OCI-M2 (cell line): ENCODE measurements around the gene UBTF.
A peak's percentile ranks its signal among the peaks of the same experiment; 100 is the strongest.

Source experiments
- DNase-seq: peaks from one replicate; lab custom pipeline; 2025; ENCODE audit not compliant: unreplicated experiment; lab: John Stamatoyannopoulos, UW

Gene UBTF

GRCh38 chr17:44197980-44198720 lies 21.3 kb downstream of the UBTF start:
- no peak for DNase-seq

- no peak for DNase-seq
Measured at GRCh38 chr17:44197107-44197506, 22.4 kb downstream of the UBTF start.

- DNase-seq, result no peak
Measured at GRCh38 chr17:44193326-44194084, 26.0 kb downstream of the UBTF start.

GRCh38 chr17:44192750-44193149 lies 26.7 kb downstream of the UBTF start:
- no peak for DNase-seq

DNA sequence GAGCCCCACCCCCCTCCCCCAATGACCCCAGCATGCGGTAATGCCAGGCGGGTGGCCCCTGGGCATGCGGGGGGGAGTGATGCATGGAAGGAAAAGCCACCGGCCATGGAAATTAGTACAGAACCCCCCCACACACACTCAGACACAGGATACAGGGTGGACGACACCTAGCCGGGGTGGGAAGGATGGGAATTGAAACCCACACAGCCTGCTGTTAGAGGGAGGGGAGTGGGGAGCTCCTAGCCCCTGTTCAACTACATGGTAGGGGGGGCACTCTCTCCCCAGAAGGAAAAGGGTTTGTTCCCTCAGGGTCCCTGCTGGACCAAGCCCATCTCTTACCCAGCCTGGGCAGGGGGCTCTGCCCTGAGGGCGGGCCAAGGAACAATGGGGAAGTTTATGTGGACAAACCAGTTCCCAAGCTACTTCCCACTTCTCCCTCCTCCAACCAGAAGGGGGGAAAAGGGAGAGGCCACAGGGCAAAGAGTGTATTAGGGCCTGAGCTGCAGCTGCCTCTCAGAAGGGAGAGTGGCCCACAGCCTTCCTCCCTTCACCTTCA lies 27.5 kb downstream of the UBTF start:
- DNase-seq, result no peak

DNA sequence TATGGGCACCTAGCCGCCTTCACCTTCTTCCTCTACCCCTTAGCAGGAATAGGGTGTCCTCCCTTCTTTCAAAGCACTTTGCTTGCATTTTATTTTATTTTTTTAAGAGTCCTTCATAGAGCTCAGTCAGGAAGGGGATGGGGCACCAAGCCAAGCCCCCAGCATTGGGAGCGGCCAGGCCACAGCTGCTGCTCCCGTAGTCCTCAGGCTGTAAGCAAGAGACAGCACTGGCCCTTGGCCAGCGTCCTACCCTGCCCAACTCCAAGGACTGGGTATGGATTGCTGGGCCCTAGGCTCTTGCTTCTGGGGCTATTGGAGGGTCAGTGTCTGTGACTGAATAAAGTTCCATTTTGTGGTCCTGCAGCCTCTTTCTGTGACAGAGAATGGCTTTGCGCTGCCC lies 28.1 kb downstream of the UBTF start:
- DNase-seq, result no peak

DNA sequence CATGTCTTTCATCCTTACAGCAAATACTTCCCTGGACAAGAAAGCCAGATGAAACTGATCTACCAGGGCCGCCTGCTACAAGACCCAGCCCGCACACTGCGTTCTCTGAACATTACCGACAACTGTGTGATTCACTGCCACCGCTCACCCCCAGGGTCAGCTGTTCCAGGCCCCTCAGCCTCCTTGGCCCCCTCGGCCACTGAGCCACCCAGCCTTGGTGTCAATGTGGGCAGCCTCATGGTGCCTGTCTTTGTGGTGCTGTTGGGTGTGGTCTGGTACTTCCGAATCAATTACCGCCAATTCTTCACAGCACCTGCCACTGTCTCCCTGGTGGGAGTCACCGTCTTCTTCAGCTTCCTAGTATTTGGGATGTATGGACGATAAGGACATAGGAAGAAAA lies 29.0 kb downstream of the UBTF start:
- DNase-seq, result no peak

GRCh38 chr17:44188576-44189403 lies 30.7 kb downstream of the UBTF start:
- DNase-seq, result no peak

DNA sequence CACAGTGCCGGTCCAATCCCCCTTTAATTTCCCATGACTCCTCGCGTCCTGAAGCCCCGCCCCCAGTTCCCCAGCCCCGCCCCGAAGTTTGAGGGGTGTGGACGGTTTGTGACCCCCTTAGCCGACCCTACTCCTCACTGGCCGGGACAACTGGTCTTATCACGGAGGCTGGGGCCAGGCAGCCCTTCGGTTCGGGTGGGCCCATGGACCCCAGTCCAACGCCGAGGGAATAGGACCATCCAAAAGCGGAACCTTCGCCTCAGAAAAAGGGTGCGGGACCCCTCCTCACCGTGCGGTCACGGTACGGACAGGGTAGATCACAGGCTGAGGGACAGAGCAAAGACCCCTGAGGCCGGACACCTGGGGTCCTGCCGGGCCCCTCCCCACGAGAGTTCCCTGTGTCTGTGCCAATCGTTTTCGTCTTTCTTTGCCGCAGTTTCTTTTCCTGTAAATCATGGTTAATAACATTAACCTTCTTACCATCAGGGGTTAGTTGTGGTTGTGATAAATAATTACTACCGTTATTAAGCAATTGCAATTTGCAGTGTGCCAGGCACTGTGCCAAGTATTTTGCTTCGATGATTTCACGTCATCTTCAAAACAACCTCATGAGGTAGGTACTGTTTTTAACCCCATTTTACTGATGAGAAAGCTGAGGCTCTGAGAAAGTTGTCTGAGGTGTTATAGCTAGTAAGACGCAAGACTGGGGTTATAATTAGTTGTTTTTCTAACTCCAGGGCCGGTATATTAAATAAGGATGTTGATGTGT lies 32.2 kb downstream of the UBTF start:
- no peak for DNase-seq

GRCh38 chr17:44186307-44187130 lies 33.0 kb downstream of the UBTF start, which contains the start of gene TMUB2:
TMUB2 (plus strand) TSS chr17:44186972; CDS start chr17:44187709, 737 bp downstream.
- DNase-seq, result peak; percentile 90

DNA sequence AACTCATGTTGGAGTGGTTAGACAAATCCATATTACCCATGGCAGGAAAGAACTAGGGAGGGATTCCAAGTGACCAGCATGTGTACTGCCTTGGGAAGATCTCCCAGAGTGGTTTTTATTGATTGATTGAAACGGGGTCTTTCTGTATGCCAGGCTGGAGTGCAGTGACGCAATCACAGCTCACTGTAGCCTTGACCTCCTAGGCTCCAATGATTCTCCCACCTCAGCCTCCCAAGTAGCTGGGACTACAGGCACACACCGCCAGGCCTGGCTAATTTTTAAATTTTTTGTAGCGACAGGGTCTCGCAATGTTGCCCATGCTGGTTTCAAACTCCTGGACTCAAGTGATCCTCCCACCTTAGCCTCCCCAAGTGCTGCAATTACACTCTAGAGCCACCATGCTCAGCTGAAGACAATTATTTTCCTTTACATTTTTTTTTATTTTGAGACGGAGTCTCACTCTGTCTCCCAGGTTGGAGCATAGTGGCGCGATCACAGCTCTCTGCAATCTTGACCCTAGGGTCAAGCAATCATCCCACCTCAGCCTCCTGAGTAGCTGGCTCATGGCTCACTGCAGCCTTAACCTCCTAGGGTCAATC lies 35.2 kb downstream of the UBTF start:
- DNase-seq, result no peak

DNA sequence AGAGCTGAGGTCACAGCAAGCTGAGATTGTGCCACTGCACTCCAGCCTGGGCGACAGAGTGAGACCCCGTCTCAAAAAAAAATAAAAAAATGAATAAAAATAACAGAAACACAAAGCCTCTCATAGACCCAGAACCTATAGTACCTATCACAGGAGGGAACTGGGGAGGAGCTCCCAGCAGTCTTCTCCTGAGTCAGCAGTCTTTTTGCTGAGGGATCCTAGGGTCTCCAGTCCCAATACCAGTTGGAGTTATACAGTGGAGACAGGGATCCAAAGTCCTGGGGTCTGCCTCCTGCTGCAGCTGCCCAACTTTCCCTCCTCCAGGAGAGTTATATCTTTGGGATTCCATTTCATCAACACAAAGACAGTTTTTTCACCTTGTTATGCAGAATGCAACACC lies 36.5 kb downstream of the UBTF start:
- DNase-seq, result no peak

DNA sequence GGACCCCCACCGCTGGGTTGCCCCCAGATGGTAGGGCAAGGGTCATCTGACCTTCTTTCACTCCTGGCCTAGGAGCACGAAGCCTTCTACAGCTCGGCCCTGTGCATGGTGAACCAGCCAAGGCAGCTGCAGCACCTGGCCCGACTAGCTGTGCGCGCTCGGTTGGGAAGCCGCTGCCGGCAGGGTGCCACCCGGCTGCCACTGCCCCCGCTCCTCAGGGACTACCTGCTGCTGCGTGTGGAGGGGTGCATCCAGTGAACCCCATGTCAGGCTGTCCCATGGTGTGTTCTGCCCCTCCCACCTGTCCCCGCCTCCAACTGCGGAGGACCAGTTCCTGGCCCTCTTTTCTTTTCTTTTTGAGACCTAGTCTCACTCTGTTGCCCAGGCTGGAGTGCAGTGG lies 41.3 kb downstream of the UBTF start:
- DNase-seq, result no peak

DNA sequence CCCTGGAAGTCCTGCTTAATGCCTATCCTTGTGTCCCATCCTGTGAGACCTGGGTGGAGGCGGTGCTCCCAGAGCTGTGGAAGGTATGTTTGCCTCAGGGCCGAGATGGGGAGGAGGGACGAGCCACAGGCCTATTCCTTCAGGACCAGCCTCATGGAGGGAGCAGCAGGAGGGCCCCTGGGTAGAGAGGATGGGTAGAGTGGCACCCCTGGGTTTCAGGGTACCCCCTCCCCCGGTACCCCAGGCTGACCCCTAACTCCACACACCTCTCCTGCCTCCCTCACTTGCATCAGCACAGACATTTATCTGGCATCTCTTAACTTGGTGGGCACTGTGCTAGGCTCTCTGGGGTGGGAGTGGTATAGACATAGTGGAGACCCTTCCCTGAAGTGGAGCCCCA lies 41.8 kb downstream of the UBTF start:
- no peak for DNase-seq

DNA sequence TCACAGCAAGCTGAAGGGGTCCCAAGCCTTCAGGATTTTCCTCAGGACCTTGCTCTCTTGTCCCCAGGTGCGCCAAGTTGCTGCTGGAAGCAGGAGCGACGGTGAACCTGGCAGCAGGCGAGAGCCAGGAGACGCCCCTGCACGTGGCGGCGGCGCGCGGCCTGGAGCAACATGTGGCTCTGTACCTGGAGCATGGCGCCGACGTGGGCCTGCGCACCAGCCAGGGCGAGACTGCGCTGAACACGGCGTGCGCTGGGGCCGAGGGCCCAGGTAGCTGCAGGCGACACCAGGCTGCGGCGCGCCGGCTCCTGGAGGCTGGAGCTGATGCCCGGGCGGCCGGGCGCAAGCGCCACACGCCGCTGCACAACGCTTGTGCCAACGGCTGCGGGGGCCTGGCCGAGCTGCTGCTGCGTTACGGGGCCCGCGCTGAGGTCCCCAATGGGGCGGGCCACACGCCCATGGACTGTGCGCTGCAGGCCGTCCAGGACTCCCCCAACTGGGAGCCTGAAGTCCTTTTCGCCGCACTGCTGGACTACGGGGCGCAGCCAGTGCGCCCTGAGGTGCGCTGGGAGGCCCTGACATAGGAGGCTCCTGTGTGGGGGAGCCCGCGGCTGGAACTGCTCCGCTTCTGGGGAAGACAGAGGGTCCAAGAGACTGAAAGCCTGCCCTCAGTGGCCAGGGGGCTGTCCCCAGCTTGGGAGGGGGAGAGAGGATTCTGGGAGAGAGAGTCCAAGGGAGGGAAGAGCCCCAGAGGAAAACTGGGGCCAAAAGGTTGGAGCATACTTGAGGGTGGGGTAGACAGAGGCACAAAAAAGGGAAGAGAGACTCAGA lies 42.6 kb downstream of the UBTF start:
- no peak for DNase-seq

DNA sequence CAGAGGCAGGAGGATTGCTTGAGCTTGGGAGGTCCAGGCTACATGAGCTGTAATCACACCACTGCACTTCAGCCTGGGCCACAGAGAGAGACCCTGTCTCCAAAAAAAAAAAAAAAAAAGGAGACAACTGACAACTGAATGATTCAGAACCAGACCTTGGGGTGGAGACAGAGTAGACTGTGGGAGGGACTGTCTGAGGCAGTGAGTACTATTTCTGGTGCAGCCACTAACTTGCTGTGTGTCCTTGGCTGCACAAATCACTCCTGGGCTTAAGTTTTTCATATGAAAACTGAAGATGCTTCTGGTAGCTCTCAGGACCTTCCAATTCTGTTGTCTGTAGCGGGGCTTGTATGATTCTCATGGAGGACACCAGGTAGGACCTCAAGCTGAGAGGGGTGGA lies 43.2 kb downstream of the UBTF start:
- no peak for DNase-seq

DNA sequence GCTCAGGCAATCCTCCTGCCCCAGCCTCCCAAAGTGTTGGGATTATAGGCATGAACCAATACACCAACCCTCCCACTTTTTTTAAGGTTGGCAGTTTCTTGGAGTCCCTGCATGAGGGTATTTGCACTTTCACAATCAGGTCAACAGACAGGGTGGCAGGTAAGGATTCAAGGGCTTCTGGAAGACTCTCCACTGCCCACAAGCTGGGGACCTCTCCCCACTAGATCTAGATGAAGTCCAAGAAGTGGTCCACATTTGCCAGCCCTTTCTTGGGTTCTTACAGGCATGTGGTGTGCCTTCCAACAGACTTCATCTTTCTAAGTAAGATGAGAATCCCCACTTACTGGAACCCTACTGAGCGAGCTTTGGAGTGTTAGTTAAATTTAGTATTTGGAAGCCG lies 45.0 kb downstream of the UBTF start:
- DNase-seq, result no peak

GRCh38 chr17:44171931-44172455 lies 47.5 kb downstream of the UBTF start:
- no peak for DNase-seq
